Neural cell (in vitro differentiated cells): ENCODE results near the gene FAM219A. TPM values are rescaled to one million over a fixed set of nuclear protein-coding genes. Genes with fewer than 3 reads are reported as not detected.

Experiments
- H2AFZ ChIP-seq: fragments of 200-600, 300-800 bp; sonication (generic), shearing (Covaris generic); 2 replicates; pipeline ENCODE4 v1.6.0; 2014; ENCODE audit warnings: low read depth, mild to moderate bottlenecking, antibody characterized with exemption, low read length, moderate library complexity
- H3F3A ChIP-seq: fragments of 200-600 bp; shearing (Covaris generic); 2 replicates; pipeline ENCODE4 v1.6.1; 2016; ENCODE audit warnings: mild to moderate bottlenecking, moderate library complexity, mixed read lengths, antibody characterized with exemption, low read length; ENCODE audit not compliant: insufficient read depth, poor library complexity, severe bottlenecking
- H3K27ac ChIP-seq: fragments of 200-600, 300-800 bp; sonication (generic), shearing (Covaris generic); 2 replicates; pipeline ENCODE4 v1.5.1; 2014; ENCODE audit warnings: mild to moderate bottlenecking, low read length, moderate library complexity
- H3K27me3 ChIP-seq: fragments of 300-800, 200-600 bp; sonication (generic), shearing (Covaris generic); 2 replicates; pipeline ENCODE4 v1.6.0; 2014; ENCODE audit warnings: mild to moderate bottlenecking, low read depth, low read length, moderate library complexity; ENCODE audit not compliant: insufficient read depth
- H3K36me3 ChIP-seq: fragments of 300-800, 200-600 bp; sonication (generic), shearing (Covaris generic); 2 replicates; pipeline ENCODE4 v1.5.1; 2014; ENCODE audit warnings: mild to moderate bottlenecking, antibody characterized with exemption, low read length, moderate library complexity; ENCODE audit not compliant: insufficient read depth
- H3K4me2 ChIP-seq: fragments of 300-800, 200-600 bp; sonication (generic), shearing (Covaris generic); 2 replicates; pipeline ENCODE4 v1.6.0; 2014; ENCODE audit warnings: mild to moderate bottlenecking, low read length
- H3K4me3 ChIP-seq: fragments of 300-800, 200-600 bp; sonication (generic), shearing (Covaris generic); 2 replicates; pipeline ENCODE4 v1.5.1; 2014; ENCODE audit warnings: mild to moderate bottlenecking, low read length, moderate library complexity
- H3K79me2 ChIP-seq: fragments of 200-600 bp; shearing (Covaris generic); replicated peaks from 2 replicates; pipeline ENCODE4 v1.6.0; 2014; ENCODE audit warnings: mild to moderate bottlenecking, low read length, moderate library complexity; ENCODE audit not compliant: insufficient read depth
- H3K9ac ChIP-seq: fragments of 300-800, 200-600 bp; sonication (generic), shearing (Covaris generic); 2 replicates; pipeline ENCODE4 v1.6.1; 2016; ENCODE audit warnings: mild to moderate bottlenecking, low read length, mixed read lengths
- H3K9me2 ChIP-seq: fragments of 200-600 bp; shearing (Covaris generic); 2 replicates; pipeline ENCODE4 v1.6.1; 2016; ENCODE audit warnings: mild to moderate bottlenecking, low read length, mixed read lengths; ENCODE audit not compliant: insufficient read depth
- H3K9me3 ChIP-seq: fragments of 200-600, 300-800 bp; sonication (generic), shearing (Covaris generic); 2 replicates; pipeline ENCODE4 v1.6.1; 2016; ENCODE audit warnings: mild to moderate bottlenecking, mixed run types, low read length, moderate library complexity, mixed read lengths
- H4K20me1 ChIP-seq: fragments of 200-600 bp; shearing (Covaris generic); 2 replicates; pipeline ENCODE4 v1.6.1; 2016; ENCODE audit warnings: mild to moderate bottlenecking, mixed run types; ENCODE audit not compliant: insufficient read depth
- EP300 ChIP-seq: fragments of 450-650 bp; conservative IDR thresholded peaks from 2 replicates; pipeline ENCODE4 v1.6.1; 2014; ENCODE audit warnings: antibody characterized with exemption, mild to moderate bottlenecking, moderate library complexity; ENCODE audit not compliant: poor library complexity, severe bottlenecking
- EZH2 ChIP-seq: fragments of 200-600, 300-800 bp; shearing (Covaris generic), sonication (generic); IDR thresholded peaks from 2 replicates; pipeline ENCODE4 v1.6.1; 2014; ENCODE audit warnings: antibody characterized with exemption, low read length, borderline replicate concordance, mild to moderate bottlenecking; ENCODE audit not compliant: insufficient read depth, poor library complexity, severe bottlenecking
- MXI1 ChIP-seq: fragments of 450-650 bp; conservative IDR thresholded peaks from 2 replicates; pipeline ENCODE4 v1.6.1; 2014; ENCODE audit warnings: antibody characterized with exemption, mild to moderate bottlenecking; ENCODE audit not compliant: poor library complexity, severe bottlenecking
- SMC3 ChIP-seq: fragments of 450-650 bp; conservative IDR thresholded peaks from 2 replicates; pipeline ENCODE4 v1.6.1; 2014; ENCODE audit warnings: antibody characterized with exemption, mild to moderate bottlenecking, moderate library complexity; ENCODE audit not compliant: poor library complexity
- TAF1 ChIP-seq: IDR thresholded peaks from 2 replicates; pipeline ENCODE4 v1.6.1; 2012; ENCODE audit warnings: low read depth
- polyA plus RNA-seq: library from polyadenylated mRNA; depleted of rRNA; stranded (reverse); fragments of >200 nt; gene quantifications from 2 replicates; pipeline ENCODE4 v1.2.3, GENCODE V29; 2014
- small RNA-seq, 3 experiments: library from RNA; depleted of rRNA; stranded (forward); fragments of <200 nt; gene quantifications; one replicate each; pipeline ENCODE3, GENCODE V24; 2012

FAM219A gene
- polyA plus RNA-seq, 1 donor from 2014 or later, result 56.6 TPM

- TF ChIP-seq MXI1, result no peak
- no peak for TF ChIP-seq EZH2
- no peak for TF ChIP-seq SMC3
- TF ChIP-seq TAF1, result no peak
- TF ChIP-seq EP300, result no peak
- Histone ChIP-seq H3K9me3 (no peaks in the 10 kb centered on the region), H3K4me2 (no peak overlapping the region), H3K79me2 (no peaks in the 10 kb centered on the region), H2AFZ (no peak overlapping the region), H3K9ac (no peak overlapping the region), H3K9me2 (no peaks in the 10 kb centered on the region), H4K20me1 (no peaks in the 10 kb centered on the region), H3F3A (no peaks in the 10 kb centered on the region), H3K27ac (no peak overlapping the region), H3K36me3 (no peaks in the 10 kb centered on the region), H3K27me3 (no peaks in the 10 kb centered on the region), H3K4me3 (no peak overlapping the region)
Observed at GRCh38 chr9:34349324-34349723, 109.0 kb downstream of the FAM219A start.

Small RNA genes within 50 kb of the gene (small RNA-seq; reads per million reads assigned to genes)
- gene RF00019 (0 to 1.2 (median 0) reads per million in 3 experiments), gene RN7SKP24 (0 reads per million in 3 experiments)

Other genes starting within 250 kb of the FAM219A start
- gene KIF24, start 129.3 kb downstream of the FAM219A start, polyA plus RNA-seq, result 0.19 and 0.36 TPM in 2 replicates
- 62.6 and 88.3 TPM in 2 replicates for gene NUDT2, start 129.0 kb downstream of the FAM219A start, polyA plus RNA-seq
- gene MYORG, start 81.7 kb downstream of the FAM219A start, polyA plus RNA-seq, result 0.58 and 1.0 TPM in 2 replicates
- 0.99 and 1.6 TPM in 2 replicates for gene DNAI1, start 235 bp upstream of the FAM219A start, polyA plus RNA-seq
- 163 and 172 TPM in 2 replicates for gene ENHO, start 64.4 kb upstream of the FAM219A start, polyA plus RNA-seq
- gene CNTFR, start 131.2 kb upstream of the FAM219A start, polyA plus RNA-seq, result 19.0 and 20.7 TPM in 2 replicates
- gene RPP25L, start 153.5 kb upstream of the FAM219A start, polyA plus RNA-seq, result 27.5 and 31.4 TPM in 2 replicates
- gene DCTN3, start 161.9 kb upstream of the FAM219A start, polyA plus RNA-seq, result 380 and 391 TPM in 2 replicates
- 2.1 and 2.8 TPM in 2 replicates for gene ARID3C, start 170.5 kb upstream of the FAM219A start, polyA plus RNA-seq
- gene SIGMAR1, start 179.2 kb upstream of the FAM219A start, polyA plus RNA-seq, result 50.2 and 52.5 TPM in 2 replicates
- gene GALT, start 188.1 kb upstream of the FAM219A start, polyA plus RNA-seq, result 116 and 182 TPM in 2 replicates
- gene IL11RA, start 193.6 kb upstream of the FAM219A start, polyA plus RNA-seq, result 59.1 and 98.5 TPM in 2 replicates
- 0.82 and 2.9 TPM in 2 replicates for gene CCL27, start 204.1 kb upstream of the FAM219A start, polyA plus RNA-seq
- gene CCL19, start 232.7 kb upstream of the FAM219A start, polyA plus RNA-seq, result not detected in 2 replicates